Endodermal cell (in vitro differentiated cells): ENCODE results near the gene LGI2. TPM values are rescaled to one million over a fixed set of nuclear protein-coding genes. Genes with fewer than 3 reads are reported as not detected.

Source experiments
- DNase-seq: peaks from one replicate; pipeline ENCODE4 v3.0.0-alpha.2; 2017
- H3K27ac ChIP-seq: 2 replicates; pipeline ENCODE4 v1.5.1; 2013; ENCODE audit warnings: mild to moderate bottlenecking, low read depth, low read length, moderate library complexity
- H3K27me3 ChIP-seq: 2 replicates; pipeline ENCODE4 v1.6.1; 2013; ENCODE audit warnings: mild to moderate bottlenecking, low read length, moderate library complexity; ENCODE audit not compliant: insufficient read depth, control insufficient read depth, poor library complexity, severe bottlenecking
- H3K36me3 ChIP-seq: 2 replicates; pipeline ENCODE4 v1.7.0; 2013; ENCODE audit warnings: mild to moderate bottlenecking, low read length, moderate library complexity; ENCODE audit not compliant: control insufficient read depth, insufficient read depth
- H3K4me1 ChIP-seq: one replicate; pipeline ENCODE4 v1.7.0; 2013; ENCODE audit warnings: low read length; ENCODE audit not compliant: control insufficient read depth, insufficient read depth
- H3K4me3 ChIP-seq: 2 replicates; pipeline ENCODE4 v1.5.1; 2013; ENCODE audit warnings: mild to moderate bottlenecking, low read length, moderate library complexity
- H3K9ac ChIP-seq: 2 replicates; pipeline ENCODE4 v1.6.1; 2013; ENCODE audit warnings: mild to moderate bottlenecking, low read length, moderate library complexity; ENCODE audit not compliant: poor library complexity, severe bottlenecking; ENCODE audit errors: extremely low read depth
- H3K9me3 ChIP-seq: 2 replicates; pipeline ENCODE4 v1.6.1; 2013; ENCODE audit warnings: mild to moderate bottlenecking, low read length, moderate library complexity; ENCODE audit not compliant: control insufficient read depth
- H3K27ac Mint-ChIP-seq: 2 replicates; pipeline ENCODE4 v1.8.0; 2020; ENCODE audit warnings: mixed read lengths
- H3K27me3 Mint-ChIP-seq: 2 replicates; pipeline ENCODE4 v1.8.0; 2021; ENCODE audit warnings: mild to moderate bottlenecking, mixed read lengths; ENCODE audit not compliant: insufficient read depth
- H3K36me3 Mint-ChIP-seq: 2 replicates; pipeline ENCODE4 v1.8.0; 2020; ENCODE audit warnings: low read depth, mixed read lengths
- H3K4me1 Mint-ChIP-seq: 2 replicates; pipeline ENCODE4 v1.8.0; 2020; ENCODE audit warnings: mixed read lengths
- H3K4me3 Mint-ChIP-seq: 2 replicates; pipeline ENCODE4 v1.8.0; 2020; ENCODE audit warnings: mild to moderate bottlenecking, moderate library complexity, mixed read lengths
- H3K9me3 Mint-ChIP-seq: 2 replicates; pipeline ENCODE4 v1.8.0; 2020; ENCODE audit warnings: mild to moderate bottlenecking, mixed read lengths
- CTCF ChIP-seq: fragments of 200-600 bp; sonication (generic); conservative IDR thresholded peaks from 2 replicates; pipeline ENCODE4 v1.5.0; 2021; ENCODE audit warnings: antibody characterized with exemption, mild to moderate bottlenecking
- WGBS, 2 experiments: methylation state at CpG; one replicate each; pipeline versions ENCODE4 v1.1.5 to v1.1.7; 2013; ENCODE audit warnings: missing lambda C conversion rate in 2 of 2, mixed read lengths in 1 of 2; ENCODE audit not compliant: insufficient coverage in 1 of 2, insufficient read length in 1 of 2; 5-methylcytosine and 5-hydroxymethylcytosine counted together
- total RNA-seq, 2 donors: library from RNA; stranded (reverse); fragmentation: NEBNext Ultra II Directional in 1 of 2; extraction: Animal tissue kit (Norgen Biotek cat#: 25700) in 1 of 2; gene quantifications; 2 replicates in 1 of 2; 3 replicates in 1 of 2; pipeline ENCODE4 v1.2.1, GENCODE V29; 2021

LGI2 gene
- total RNA-seq, 2 donors from 2014 or later = 6.5 to 15.9 TPM

- no peak for TF ChIP-seq CTCF
- peaks cover 27% of the 10 kb centered on the region for H3K27me3 Mint-ChIP-seq
- WGBS, 2 experiments = 94 to 97% methylated on average over 5 of the region's 5 CpGs
Measured at GRCh38 chr4:24980740-24981139, 50.0 kb downstream of the LGI2 start.

GRCh38 chr4:24980064-24980690 lies 50.6 kb downstream of the LGI2 start:
- Mint-ChIP-seq H3K27me3 (peaks cover 30% of the 10 kb centered on the region), H3K4me1 (peaks cover 3% of the 10 kb centered on the region), H3K36me3 (no peaks in the 10 kb centered on the region), H3K27ac (no peak overlapping the region), H3K9me3 (no peaks in the 10 kb centered on the region), H3K4me3 (no peak overlapping the region)
- 41 to 50% methylated on average over 14 to 17 of the region's 17 CpGs for WGBS, 2 experiments
- Histone ChIP-seq H3K36me3 (no peaks in the 10 kb centered on the region), H3K27me3 (no peaks in the 10 kb centered on the region), H3K9me3 (no peaks in the 10 kb centered on the region), H3K27ac (no peak overlapping the region), H3K4me1 (no peaks in the 10 kb centered on the region), H3K9ac (no peak overlapping the region), H3K4me3 (no peak overlapping the region)
- peak; percentile 93 for TF ChIP-seq CTCF
- DNase-seq = peak; percentile 81

More at GRCh38 chr4:24980740-24981139, 50.0 kb downstream of the LGI2 start:
- DNase-seq = peak; percentile 23
- no peak overlapping the region for H3K9ac ChIP-seq
- H3K4me3 Mint-ChIP-seq = no peak overlapping the region
- H3K36me3 ChIP-seq = no peaks in the 10 kb centered on the region
- H3K9me3 ChIP-seq = no peaks in the 10 kb centered on the region
- H3K4me1 ChIP-seq = no peaks in the 10 kb centered on the region
- H3K27ac Mint-ChIP-seq = no peak overlapping the region
- H3K4me1 Mint-ChIP-seq = peaks cover 3% of the 10 kb centered on the region
- H3K4me3 ChIP-seq = no peak overlapping the region
- no peaks in the 10 kb centered on the region for H3K9me3 Mint-ChIP-seq
- H3K27ac ChIP-seq = no peak overlapping the region
- no peaks in the 10 kb centered on the region for H3K36me3 Mint-ChIP-seq
- H3K27me3 ChIP-seq = no peaks in the 10 kb centered on the region

- H3K27ac ChIP-seq = no peak overlapping the region
- no peak for TF ChIP-seq CTCF
- WGBS, 2 experiments = 95 to 100% methylated on average over 6 to 7 of the region's 7 CpGs
Measured at GRCh38 chr4:24979554-24979953, 51.2 kb downstream of the LGI2 start.

More at GRCh38 chr4:24979554-24979953, 51.2 kb downstream of the LGI2 start:
- no peaks in the 10 kb centered on the region for H3K9me3 ChIP-seq
- Mint-ChIP-seq H3K27me3 (peaks cover 30% of the 10 kb centered on the region), H3K4me3 (no peak overlapping the region), H3K27ac (no peak overlapping the region), H3K36me3 (no peaks in the 10 kb centered on the region), H3K4me1 (peaks cover 3% of the 10 kb centered on the region), H3K9me3 (no peaks in the 10 kb centered on the region)
- H3K4me1 ChIP-seq = no peaks in the 10 kb centered on the region
- peak; percentile 19 for DNase-seq
- no peaks in the 10 kb centered on the region for H3K27me3 ChIP-seq
- no peak overlapping the region for H3K4me3 ChIP-seq
- no peak overlapping the region for H3K9ac ChIP-seq
- H3K36me3 ChIP-seq = no peaks in the 10 kb centered on the region
